T-cell (primary cell): ENCODE data around the gene AEN. TPM values are rescaled to one million over a fixed set of nuclear protein-coding genes. Genes with fewer than 3 reads are reported as not detected.

Source experiments
- ATAC-seq, 4 experiments: fragments of 200-7000 bp in 3 of 4; fragments of 150-1000 bp in 1 of 4; cut with Tn5 transposase; replicated peaks in 1 of 4; 1 replicate in 3 of 4; 2 replicates in 1 of 4; pipeline ENCODE4 v1.10.0; 2021; ENCODE audit warnings: moderate library complexity in 3 of 4, mild to moderate bottlenecking in 2 of 4, moderate number of reproducible peaks in 1 of 4
- CTCF ChIA-PET, 2 donors: fragments of 300-600 bp; sonication (Branson Sonifier 250); formaldehyde crosslinking; loops; one replicate each; lab custom pipeline; 2022; ENCODE audit warnings: antibody characterized with exemption in 2 of 2; lab: Charles Lee
- POLR2A ChIA-PET, 2 donors: fragments of 300-600 bp; sonication (Branson Sonifier 250); formaldehyde crosslinking; loops; one replicate each; lab custom pipeline; 2022; ENCODE audit warnings: antibody characterized with exemption in 2 of 2; lab: Charles Lee
- DNase-seq, 35 experiments: peaks; one replicate each; pipeline versions ENCODE4 v3.0.0 to v3.0.0-alpha.2; 2013 to 2023
- H3K27ac ChIP-seq: one replicate; pipeline ENCODE4 v1.5.1; 2013; ENCODE audit warnings: low read length
- H3K27me3 ChIP-seq, 2 experiments: replicated peaks in 1 of 2; 1 replicate in 1 of 2; 2 replicates in 1 of 2; pipeline versions ENCODE4 v1.6.1 to v1.7.0; 2013; ENCODE audit warnings: low read length in 1 of 2, mixed read lengths in 1 of 2; ENCODE audit not compliant: control insufficient read depth in 2 of 2, insufficient read depth in 2 of 2; ENCODE audit errors: extremely low read depth in 1 of 2
- H3K36me3 ChIP-seq, 2 donors: 1 replicate in 1 of 2; 2 replicates in 1 of 2; pipeline versions ENCODE4 v1.6.1 to v1.7.0; 2013; ENCODE audit warnings: low read length in 1 of 2; ENCODE audit not compliant: control insufficient read depth in 2 of 2, insufficient read depth in 1 of 2; ENCODE audit errors: extremely low read depth in 1 of 2
- H3K4me1 ChIP-seq, 2 experiments: 1 replicate in 1 of 2; 2 replicates in 1 of 2; pipeline versions ENCODE4 v1.6.1 to v1.7.0; 2013; ENCODE audit warnings: low read length in 2 of 2, mixed read lengths in 1 of 2; ENCODE audit not compliant: insufficient read depth in 2 of 2, control insufficient read depth in 1 of 2; ENCODE audit errors: extremely low read depth in 1 of 2
- H3K4me3 ChIP-seq, 2 donors: 1 replicate in 1 of 2; 2 replicates in 1 of 2; pipeline versions ENCODE4 v1.5.1 to v1.7.0; 2013; ENCODE audit warnings: mild to moderate bottlenecking in 2 of 2, low read length in 1 of 2, moderate library complexity in 1 of 2; ENCODE audit not compliant: control insufficient read depth in 1 of 2; ENCODE audit errors: extremely low read depth in 1 of 2
- H3K9me3 ChIP-seq: 2 replicates; pipeline ENCODE4 v1.7.0; 2013
- H3K27ac Mint-ChIP-seq, 2 donors: one replicate each; pipeline ENCODE4 v1.8.0; 2020 to 2021; ENCODE audit warnings: mild to moderate bottlenecking in 2 of 2, mixed read lengths in 2 of 2
- H3K27me3 Mint-ChIP-seq, 2 donors: one replicate each; pipeline ENCODE4 v1.8.0; 2021 to 2022; ENCODE audit warnings: mixed read lengths in 2 of 2
- H3K36me3 Mint-ChIP-seq: one replicate; pipeline ENCODE4 v1.8.0; 2021; ENCODE audit warnings: mixed read lengths
- H3K4me1 Mint-ChIP-seq, 3 donors: one replicate each; pipeline ENCODE4 v1.8.0; 2020 to 2022; ENCODE audit warnings: mixed read lengths in 3 of 3, mild to moderate bottlenecking in 1 of 3
- H3K4me3 Mint-ChIP-seq, 3 donors: one replicate each; pipeline ENCODE4 v1.8.0; 2020 to 2022; ENCODE audit warnings: mild to moderate bottlenecking in 3 of 3, mixed read lengths in 3 of 3, moderate library complexity in 3 of 3
- H3K9me3 Mint-ChIP-seq, 3 donors: one replicate each; pipeline ENCODE4 v1.8.0; 2020 to 2022; ENCODE audit warnings: mixed read lengths in 3 of 3
- WGBS: methylation state at CpG from one replicate; pipeline ENCODE4 v1.1.5; 2013; ENCODE audit warnings: missing lambda C conversion rate; ENCODE audit not compliant: insufficient coverage; 5-methylcytosine and 5-hydroxymethylcytosine counted together
- total RNA-seq, 35 experiments: library from RNA in 6 of 35; stranded (reverse) in 6 of 35; fragments of 120-200 nt in 1 of 35; gene quantifications; one replicate each; pipeline versions ENCODE4 v1.2.1 to v1.2.4 and lab custom pipeline; 2013 to 2026

The AEN gene
- total RNA-seq, 5 donors from 2014 or later (not counting 1 experiment from before 2014, with no cell fraction given), result 31.1 to 69.2 (median 51.5) TPM

DNA sequence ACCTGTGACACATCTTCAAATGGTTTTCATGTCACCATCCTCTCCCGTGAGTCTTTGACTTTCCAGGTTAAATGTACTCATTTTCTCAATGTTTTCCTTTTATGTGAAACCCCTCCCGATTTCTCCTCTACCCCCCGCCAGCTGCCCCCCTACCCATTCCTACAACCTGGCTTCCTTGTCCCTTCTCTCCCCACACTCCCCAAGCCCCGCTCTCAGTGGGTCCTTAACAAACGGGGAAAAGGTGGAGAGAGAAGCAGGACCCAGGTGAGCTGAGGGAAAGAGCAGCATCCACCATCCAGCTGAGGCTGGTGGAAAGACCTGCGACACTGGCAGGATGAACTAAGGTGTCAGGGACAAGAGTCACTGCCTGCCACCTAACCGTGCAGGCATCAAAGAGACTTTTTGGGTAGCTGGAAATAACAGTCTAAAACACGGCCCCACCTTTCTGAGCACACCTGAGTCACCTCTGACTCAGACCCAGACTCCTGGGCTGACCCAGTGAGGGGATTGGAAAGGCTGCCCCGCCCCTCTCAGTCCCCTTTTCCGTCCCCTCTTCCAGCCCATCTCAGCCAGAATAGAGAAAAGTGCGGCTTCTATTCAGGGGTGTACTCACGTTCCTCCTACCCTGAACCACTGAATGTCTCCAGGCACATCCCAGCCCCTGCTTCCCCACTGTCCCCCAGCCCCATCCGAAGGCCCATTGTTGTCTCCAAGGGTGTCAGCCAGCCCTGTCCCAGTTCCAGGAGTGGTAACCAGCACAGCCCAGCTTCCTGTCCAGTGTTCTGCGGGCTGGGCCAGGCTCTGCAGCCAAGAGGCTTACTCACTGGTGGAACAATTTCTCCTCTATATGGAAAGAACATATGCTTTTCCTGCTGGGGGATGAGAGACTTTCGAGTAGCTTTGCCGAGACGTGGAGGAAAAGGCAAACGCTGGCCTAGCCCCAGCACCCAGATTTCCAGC, 38.1 kb downstream of the AEN start:
- peaks cover 0 to 5% of the 10 kb centered on the region in 2 donors for H3K36me3 ChIP-seq
- CTCF ChIA-PET, result interaction anchor here (0.5 to 1.9 kb wide), 5 partner anchors 35 to 584 kb away, joined by 3 to 8 read pairs (median 3); partner anchors contain the start of genes FANCI (in 1 of the 2) and NTRK3 (in 1 of the 2)
- Mint-ChIP-seq H3K4me1 (peaks cover 69 to 83% (median 79%) of the 10 kb centered on the region in 3 donors), H3K27ac (peak overlapping the region; percentile 78 to 91), H3K9me3 (no peaks in the 10 kb centered on the region), H3K36me3 (peaks cover 10% of the 10 kb centered on the region), H3K4me3 (peak overlapping the region in 1 of 3 donors; percentile 38), H3K27me3 (no peaks in the 10 kb centered on the region)
- POLR2A ChIA-PET, result interaction anchor here in 1 of 2 donors (1.0 kb wide), 1 partner anchor 21 kb away, joined by 3 read pairs; no protein-coding TSS in a partner anchor
- no peaks in the 10 kb centered on the region for H3K27me3 ChIP-seq
- no peak overlapping the region for H3K4me3 ChIP-seq
- no peaks in the 10 kb centered on the region for H3K9me3 ChIP-seq
- 85% methylated on average over 16 of the region's 18 CpGs for WGBS
- H3K27ac ChIP-seq, result no peak overlapping the region
- ATAC-seq (peak in 2 of 4 experiments; percentile 47 to 56), DNase-seq (peak in 1 of 35 experiments; percentile 26)
- peaks cover 28 to 68% of the 10 kb centered on the region in 2 experiments for H3K4me1 ChIP-seq

- ChIA-PET POLR2A (no interaction called here), CTCF (interaction anchor here in 1 of 2 donors (0.9 to 1.9 kb wide), 3 partner anchors 26 to 37 kb away, joined by 3 to 8 read pairs (median 5); no protein-coding TSS in a partner anchor)
- H3K36me3 ChIP-seq, result no peaks in the 10 kb centered on the region
- ATAC-seq, result no peak
- Mint-ChIP-seq H3K27me3 (no peaks in the 10 kb centered on the region), H3K27ac (peak overlapping the region; percentile 71 to 83), H3K36me3 (peaks cover 4% of the 10 kb centered on the region), H3K4me1 (peaks cover 58 to 68% (median 64%) of the 10 kb centered on the region in 3 donors), H3K4me3 (no peak overlapping the region), H3K9me3 (no peaks in the 10 kb centered on the region)
- no peaks in the 10 kb centered on the region for H3K27me3 ChIP-seq
- no peak overlapping the region for H3K4me3 ChIP-seq
- no peak for DNase-seq
- H3K9me3 ChIP-seq, result no peaks in the 10 kb centered on the region
- no peak overlapping the region for H3K27ac ChIP-seq
- H3K4me1 ChIP-seq, result peaks cover 11 to 51% of the 10 kb centered on the region in 2 experiments
Observed at GRCh38 chr15:88661041-88661700, 40.0 kb downstream of the AEN start.

GRCh38 chr15:88661761-88662556, 40.8 kb downstream of the AEN start:
- Histone ChIP-seq H3K36me3 (no peaks in the 10 kb centered on the region), H3K4me1 (peaks cover 3 to 43% of the 10 kb centered on the region in 2 experiments), H3K4me3 (no peak overlapping the region), H3K9me3 (no peaks in the 10 kb centered on the region), H3K27ac (no peak overlapping the region), H3K27me3 (no peaks in the 10 kb centered on the region)
- H3K27me3 Mint-ChIP-seq, result no peaks in the 10 kb centered on the region
- no peak overlapping the region for H3K4me3 Mint-ChIP-seq
- H3K27ac Mint-ChIP-seq, result peak overlapping the region; percentile 49 to 71
- no peaks in the 10 kb centered on the region for H3K9me3 Mint-ChIP-seq
- POLR2A ChIA-PET, result no interaction called here
- CTCF ChIA-PET, result interaction anchor here in 1 of 2 donors (0.7 to 0.9 kb wide), 2 partner anchors 34 to 37 kb away, joined by 4 to 5 read pairs; no protein-coding TSS in a partner anchor
- WGBS, result no CpG with 5 or more reads among the region's 4 CpGs
- DNase-seq, result no peak
- H3K36me3 Mint-ChIP-seq, result peaks cover 4% of the 10 kb centered on the region
- peaks cover 52 to 62% (median 58%) of the 10 kb centered on the region in 3 donors for H3K4me1 Mint-ChIP-seq
- ATAC-seq, result no peak

- H3K4me1 Mint-ChIP-seq, result peaks cover 40 to 50% (median 47%) of the 10 kb centered on the region in 3 donors
- H3K4me3 Mint-ChIP-seq, result no peak overlapping the region
- DNase-seq, result no peak
- H3K36me3 ChIP-seq, result no peaks in the 10 kb centered on the region
- H3K27me3 ChIP-seq, result no peaks in the 10 kb centered on the region
- no peak for ATAC-seq
- peak overlapping the region in 1 of 2 donors; percentile 81 for H3K27ac Mint-ChIP-seq
- no peaks in the 10 kb centered on the region for H3K9me3 ChIP-seq
- POLR2A ChIA-PET, result interaction anchor here in 1 of 2 donors (1.8 kb wide), 1 partner anchor 25 kb away, joined by 7 read pairs; the partner anchor contains the start of gene ISG20
- H3K4me1 ChIP-seq, result peaks cover 0 to 30% of the 10 kb centered on the region in 2 experiments
- CTCF ChIA-PET, result interaction anchor here (2.1 to 2.6 kb wide), 3 partner anchors 24 to 39 kb away, joined by 17 to 24 read pairs (median 23); partner anchors contain the start of gene ISG20 (in 1 of the 2)
- H3K36me3 Mint-ChIP-seq, result peaks cover 4% of the 10 kb centered on the region
- WGBS, result 95% methylated on average over 5 of the region's 6 CpGs
- H3K4me3 ChIP-seq, result no peak overlapping the region
- peaks cover under 1 to 5% of the 10 kb centered on the region in 2 donors for H3K27me3 Mint-ChIP-seq
- no peak overlapping the region for H3K27ac ChIP-seq
- H3K9me3 Mint-ChIP-seq, result no peaks in the 10 kb centered on the region
Observed at GRCh38 chr15:88663141-88663621, 42.0 kb downstream of the AEN start.

DNA sequence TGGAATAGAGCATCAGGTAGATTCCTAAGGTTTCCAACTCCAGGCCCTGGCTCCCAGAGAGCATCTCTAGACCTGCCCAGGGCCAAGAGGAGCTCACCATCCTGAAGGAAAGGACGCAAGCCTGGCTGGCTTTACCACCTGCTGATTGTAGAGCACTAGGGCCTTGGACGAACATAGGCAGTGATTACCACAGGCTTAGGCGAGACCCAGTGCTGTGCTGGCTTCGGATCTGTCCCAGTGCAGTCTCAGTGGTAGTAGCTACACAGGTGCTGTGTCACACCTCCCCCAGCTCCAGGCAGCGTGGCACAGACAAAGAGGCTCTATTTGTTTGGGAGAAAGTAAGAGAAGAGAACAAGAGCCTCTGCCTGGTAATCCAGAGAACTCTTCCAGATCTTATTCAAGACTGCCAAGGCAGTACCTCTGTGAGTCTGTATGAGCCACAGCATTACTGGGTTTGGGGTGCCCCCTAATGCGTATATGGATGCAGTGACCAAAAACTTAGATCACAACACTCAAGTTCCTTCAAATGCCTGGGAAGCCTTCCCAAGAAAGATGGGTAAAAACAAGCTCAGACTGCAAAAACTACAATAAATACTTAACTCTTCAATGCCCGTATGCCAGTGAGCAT, 43.1 kb downstream of the AEN start:
- Histone ChIP-seq H3K4me1 (peaks cover 0 to 20% of the 10 kb centered on the region in 2 experiments), H3K27me3 (no peaks in the 10 kb centered on the region), H3K9me3 (no peaks in the 10 kb centered on the region), H3K36me3 (no peaks in the 10 kb centered on the region), H3K4me3 (no peak overlapping the region), H3K27ac (no peak overlapping the region)
- POLR2A ChIA-PET, result interaction anchor here in 1 of 2 donors (1.8 kb wide), 1 partner anchor 26 kb away, joined by 7 read pairs; the partner anchor contains the start of gene ISG20
- DNase-seq (peak in 34 of 35 experiments; percentile 28 to 79 (median 52)), ATAC-seq (peak; percentile 63 to 95 (median 94))
- H3K36me3 Mint-ChIP-seq, result peaks cover 4% of the 10 kb centered on the region
- WGBS, result 92% methylated on average over 5 of the region's 7 CpGs
- H3K4me3 Mint-ChIP-seq, result no peak overlapping the region
- peaks cover 32 to 40% (median 36%) of the 10 kb centered on the region in 3 donors for H3K4me1 Mint-ChIP-seq
- H3K27ac Mint-ChIP-seq, result peak overlapping the region; percentile 71 to 81
- CTCF ChIA-PET, result interaction anchor here (0.6 to 2.6 kb wide), 9 partner anchors 12 to 65 kb away, joined by 3 to 24 read pairs (median 6); partner anchors contain the start of genes AEN (in 1 of the 2) and ISG20 (in 1 of the 2)
- H3K27me3 Mint-ChIP-seq, result peaks cover 8 to 13% of the 10 kb centered on the region in 2 donors
- no peaks in the 10 kb centered on the region for H3K9me3 Mint-ChIP-seq
